HL-60 (cell line): ENCODE results near the gene MARCHF2.

Experiments used
- DNase-seq, 2 experiments: peaks; one replicate each; pipeline ENCODE4 v3.0.0-alpha.2; 2010 to 2020; ENCODE audit warnings: low read depth in 1 of 2, low spot score in 1 of 2
- H3K27ac ChIP-seq: fragments of 250-450 bp; sonication (Bioruptor Pico); replicated peaks from 2 replicates; pipeline ENCODE4 v1.5.1; 2020; ENCODE audit warnings: mild to moderate bottlenecking, moderate library complexity
- H3K27me3 ChIP-seq: fragments of 250-450 bp; sonication (Bioruptor Pico); 2 replicates; pipeline ENCODE4 v1.5.1; 2021; ENCODE audit warnings: mild to moderate bottlenecking, moderate library complexity; ENCODE audit not compliant: insufficient read depth, poor library complexity, severe bottlenecking
- H3K4me3 ChIP-seq: replicated peaks from 2 replicates; pipeline ENCODE4 v1.5.1; 2011; ENCODE audit warnings: mild to moderate bottlenecking, control low read depth, low read length; ENCODE audit not compliant: insufficient read depth
- GABPA ChIP-seq: IDR thresholded peaks from 2 replicates; pipeline ENCODE4 v1.6.1; 2012; ENCODE audit warnings: low read depth
- POLR2AphosphoS5 ChIP-seq: IDR thresholded peaks from 2 replicates; pipeline ENCODE4 v1.6.1; 2012; ENCODE audit warnings: low read depth
- SPI1 ChIP-seq: IDR thresholded peaks from 2 replicates; pipeline ENCODE4 v1.6.1; 2012; ENCODE audit warnings: low read depth, mild to moderate bottlenecking, borderline replicate concordance
- microRNA-seq: library from miRNA; unstranded; fragments of <30 nt; microRNA quantifications from one replicate; pipeline ENCODE4, GENCODE V29; 2018
- TF ChIP-seq, protein P1 (sequence below): IDR thresholded peaks from one replicate; pipeline ENCODE4 v1.5.1; 2011; ENCODE audit warnings: low read length, control low read depth, inconsistent platforms; ENCODE audit not compliant: insufficient read depth
- TF ChIP-seq, protein P2 (sequence below): IDR thresholded peaks from 2 replicates; pipeline ENCODE4 v1.6.1; 2012; ENCODE audit warnings: low read depth; ENCODE audit not compliant: insufficient replicate concordance

Gene MARCHF2

DNA sequence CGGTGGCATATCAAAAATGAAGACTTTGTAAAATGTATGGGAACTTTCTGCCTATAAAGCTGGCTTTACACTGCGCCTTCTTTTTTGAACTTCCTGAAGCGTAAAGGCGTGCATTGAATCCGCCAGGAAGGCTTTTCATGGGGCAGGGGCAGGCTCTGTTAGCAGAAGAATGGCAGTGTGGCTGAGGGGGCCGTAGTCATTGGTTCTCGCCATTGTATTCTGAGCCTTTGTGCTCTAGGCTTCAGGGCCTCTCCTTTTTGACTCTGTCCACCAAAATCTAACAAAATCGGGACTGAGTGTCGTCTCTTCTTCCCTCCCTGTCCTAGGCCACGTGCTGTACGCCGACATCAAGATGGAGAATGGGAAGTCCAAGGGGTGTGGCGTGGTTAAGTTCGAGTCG lies 75.3 kb downstream of the MARCHF2 start:
- H3K4me3 ChIP-seq = no peak overlapping the region
- peak in 1 of 2 experiments; percentile 31 for DNase-seq
- TF ChIP-seq GABPA (no peak), SPI1 (no peak), POLR2AphosphoS5 (no peak; the same call in 1 of the 2 replicates)
- TF ChIP-seq, protein P1, sequence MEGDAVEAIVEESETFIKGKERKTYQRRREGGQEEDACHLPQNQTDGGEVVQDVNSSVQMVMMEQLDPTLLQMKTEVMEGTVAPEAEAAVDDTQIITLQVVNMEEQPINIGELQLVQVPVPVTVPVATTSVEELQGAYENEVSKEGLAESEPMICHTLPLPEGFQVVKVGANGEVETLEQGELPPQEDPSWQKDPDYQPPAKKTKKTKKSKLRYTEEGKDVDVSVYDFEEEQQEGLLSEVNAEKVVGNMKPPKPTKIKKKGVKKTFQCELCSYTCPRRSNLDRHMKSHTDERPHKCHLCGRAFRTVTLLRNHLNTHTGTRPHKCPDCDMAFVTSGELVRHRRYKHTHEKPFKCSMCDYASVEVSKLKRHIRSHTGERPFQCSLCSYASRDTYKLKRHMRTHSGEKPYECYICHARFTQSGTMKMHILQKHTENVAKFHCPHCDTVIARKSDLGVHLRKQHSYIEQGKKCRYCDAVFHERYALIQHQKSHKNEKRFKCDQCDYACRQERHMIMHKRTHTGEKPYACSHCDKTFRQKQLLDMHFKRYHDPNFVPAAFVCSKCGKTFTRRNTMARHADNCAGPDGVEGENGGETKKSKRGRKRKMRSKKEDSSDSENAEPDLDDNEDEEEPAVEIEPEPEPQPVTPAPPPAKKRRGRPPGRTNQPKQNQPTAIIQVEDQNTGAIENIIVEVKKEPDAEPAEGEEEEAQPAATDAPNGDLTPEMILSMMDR = no peak
- TF ChIP-seq, protein P2, sequence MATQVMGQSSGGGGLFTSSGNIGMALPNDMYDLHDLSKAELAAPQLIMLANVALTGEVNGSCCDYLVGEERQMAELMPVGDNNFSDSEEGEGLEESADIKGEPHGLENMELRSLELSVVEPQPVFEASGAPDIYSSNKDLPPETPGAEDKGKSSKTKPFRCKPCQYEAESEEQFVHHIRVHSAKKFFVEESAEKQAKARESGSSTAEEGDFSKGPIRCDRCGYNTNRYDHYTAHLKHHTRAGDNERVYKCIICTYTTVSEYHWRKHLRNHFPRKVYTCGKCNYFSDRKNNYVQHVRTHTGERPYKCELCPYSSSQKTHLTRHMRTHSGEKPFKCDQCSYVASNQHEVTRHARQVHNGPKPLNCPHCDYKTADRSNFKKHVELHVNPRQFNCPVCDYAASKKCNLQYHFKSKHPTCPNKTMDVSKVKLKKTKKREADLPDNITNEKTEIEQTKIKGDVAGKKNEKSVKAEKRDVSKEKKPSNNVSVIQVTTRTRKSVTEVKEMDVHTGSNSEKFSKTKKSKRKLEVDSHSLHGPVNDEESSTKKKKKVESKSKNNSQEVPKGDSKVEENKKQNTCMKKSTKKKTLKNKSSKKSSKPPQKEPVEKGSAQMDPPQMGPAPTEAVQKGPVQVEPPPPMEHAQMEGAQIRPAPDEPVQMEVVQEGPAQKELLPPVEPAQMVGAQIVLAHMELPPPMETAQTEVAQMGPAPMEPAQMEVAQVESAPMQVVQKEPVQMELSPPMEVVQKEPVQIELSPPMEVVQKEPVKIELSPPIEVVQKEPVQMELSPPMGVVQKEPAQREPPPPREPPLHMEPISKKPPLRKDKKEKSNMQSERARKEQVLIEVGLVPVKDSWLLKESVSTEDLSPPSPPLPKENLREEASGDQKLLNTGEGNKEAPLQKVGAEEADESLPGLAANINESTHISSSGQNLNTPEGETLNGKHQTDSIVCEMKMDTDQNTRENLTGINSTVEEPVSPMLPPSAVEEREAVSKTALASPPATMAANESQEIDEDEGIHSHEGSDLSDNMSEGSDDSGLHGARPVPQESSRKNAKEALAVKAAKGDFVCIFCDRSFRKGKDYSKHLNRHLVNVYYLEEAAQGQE = no peak
- no peaks in the 10 kb centered on the region for H3K27me3 ChIP-seq
- peak overlapping the region; percentile 83 for H3K27ac ChIP-seq

Small RNA genes lying within 50 kb of the gene (microRNA-seq; reads per million reads assigned to microRNA genes)
- 1.8 reads per million for gene MIR4999
